ENCODE measurements around the gene INSYN2B.

Gene INSYN2B

GRCh38 chr5:169933127-169933526 lies 47.2 kb downstream of the INSYN2B start:
- DNase-seq (ENCODE audit: low spot score) = no peak

GRCh38 chr5:169923988-169924387 lies 56.3 kb downstream of the INSYN2B start:
- no peak for DNase-seq (ENCODE audit: low spot score)

- DNase-seq (ENCODE audit: low spot score) = no peak
Measured at GRCh38 chr5:169922474-169922873, 57.8 kb downstream of the INSYN2B start.

GRCh38 chr5:169921949-169922348 lies 58.3 kb downstream of the INSYN2B start:
- DNase-seq (ENCODE audit: low spot score) = no peak

GRCh38 chr5:169921384-169921783 lies 58.9 kb downstream of the INSYN2B start:
- DNase-seq (ENCODE audit: low spot score) = no peak

- DNase-seq (ENCODE audit: low spot score) = no peak
Measured at GRCh38 chr5:169920474-169920873, 59.8 kb downstream of the INSYN2B start.

GRCh38 chr5:169918228-169918627 lies 62.1 kb downstream of the INSYN2B start:
- DNase-seq (ENCODE audit: low spot score) = no peak

GRCh38 chr5:169917500-169917899 lies 62.8 kb downstream of the INSYN2B start:
- DNase-seq (ENCODE audit: low spot score) = no peak

GRCh38 chr5:169914766-169915165 lies 65.5 kb downstream of the INSYN2B start:
- DNase-seq (ENCODE audit: low spot score) = no peak

GRCh38 chr5:169913479-169913878 lies 66.8 kb downstream of the INSYN2B start:
- DNase-seq (ENCODE audit: low spot score) = no peak

GRCh38 chr5:169911448-169912212 lies 68.7 kb downstream of the INSYN2B start:
- no peak for DNase-seq (ENCODE audit: low spot score)

- DNase-seq (ENCODE audit: low spot score) = no peak
Measured at GRCh38 chr5:169910393-169910792, 69.9 kb downstream of the INSYN2B start.

GRCh38 chr5:169909945-169910344 lies 70.3 kb downstream of the INSYN2B start:
- DNase-seq (ENCODE audit: low spot score) = no peak

GRCh38 chr5:169908864-169909263 lies 71.4 kb downstream of the INSYN2B start:
- DNase-seq (ENCODE audit: low spot score) = no peak

GRCh38 chr5:169906745-169907649 lies 73.3 kb downstream of the INSYN2B start:
- no peak for DNase-seq (ENCODE audit: low spot score)

- DNase-seq (ENCODE audit: low spot score) = no peak
Measured at GRCh38 chr5:169905017-169905416, 75.3 kb downstream of the INSYN2B start.

- DNase-seq (ENCODE audit: low spot score) = no peak
Measured at GRCh38 chr5:169904508-169904907, 75.8 kb downstream of the INSYN2B start.

- DNase-seq (ENCODE audit: low spot score) = no peak
Measured at GRCh38 chr5:169904059-169904458, 76.2 kb downstream of the INSYN2B start.

- no peak for DNase-seq (ENCODE audit: low spot score)
Measured at GRCh38 chr5:169901896-169902295, 78.4 kb downstream of the INSYN2B start.

GRCh38 chr5:169897481-169897880 lies 82.8 kb downstream of the INSYN2B start:
- no peak for DNase-seq (ENCODE audit: low spot score)

GRCh38 chr5:169895926-169896325 lies 84.4 kb downstream of the INSYN2B start:
- no peak for DNase-seq (ENCODE audit: low spot score)

GRCh38 chr5:169893571-169893970 lies 86.7 kb downstream of the INSYN2B start:
- no peak for DNase-seq (ENCODE audit: low spot score)

GRCh38 chr5:169893010-169893409 lies 87.3 kb downstream of the INSYN2B start:
- no peak for DNase-seq (ENCODE audit: low spot score)
